ENCODE data around the gene ACAA1. TPM values are rescaled to one million over a fixed set of nuclear protein-coding genes. Genes with fewer than 3 reads are reported as not detected.

Gene ACAA1
- total RNA-seq, 1 experiment from 2014 or later, result 76.4 TPM

DNA sequence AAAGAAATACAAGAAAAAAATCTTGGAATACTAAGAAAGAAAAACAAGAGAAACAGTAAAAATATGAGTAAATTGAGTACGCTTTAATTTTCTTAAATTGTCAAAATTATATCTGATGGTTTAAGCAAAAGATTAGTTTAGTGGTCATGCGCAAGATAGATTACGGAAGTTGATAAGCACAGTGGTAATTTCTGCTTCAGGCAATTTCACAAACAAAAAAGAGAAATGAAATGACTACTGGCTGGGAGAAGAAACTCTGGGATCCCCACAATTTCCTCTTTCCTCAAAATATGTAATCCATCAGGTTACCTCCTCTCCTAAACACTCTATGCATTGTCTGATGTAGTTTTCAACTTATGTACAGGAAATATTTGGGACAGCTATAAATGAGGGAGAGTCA lies 10.5 kb upstream of the ACAA1 start:
- H3F3A ChIP-seq (ENCODE audit: low read length, unreplicated experiment), result no peaks in the 10 kb centered on the region
- H3K9me2 ChIP-seq (replicated peaks; ENCODE audit: low read length), result no peaks in the 10 kb centered on the region
- ATAC-seq (no peak), DNase-seq (no peak)
- H4K20me1 ChIP-seq (ENCODE audit: low read length), result no peaks in the 10 kb centered on the region
- no peak overlapping the region for H3K27ac ChIP-seq (ENCODE audit: low read length)
- no TSS peak for BruUV-seq (replicated peaks)
- H3K79me2 ChIP-seq (ENCODE audit: low read length), result no peaks in the 10 kb centered on the region
- TF ChIP-seq EZH2phosphoT487 (IDR thresholded peaks at IDR 0.05; ENCODE audit: borderline replicate concordance, low read length) (no peak), EZH2 (IDR thresholded peaks at IDR 0.05; ENCODE audit: low read length, unreplicated experiment) (no peak)
- TF ChIP-seq, protein P1, sequence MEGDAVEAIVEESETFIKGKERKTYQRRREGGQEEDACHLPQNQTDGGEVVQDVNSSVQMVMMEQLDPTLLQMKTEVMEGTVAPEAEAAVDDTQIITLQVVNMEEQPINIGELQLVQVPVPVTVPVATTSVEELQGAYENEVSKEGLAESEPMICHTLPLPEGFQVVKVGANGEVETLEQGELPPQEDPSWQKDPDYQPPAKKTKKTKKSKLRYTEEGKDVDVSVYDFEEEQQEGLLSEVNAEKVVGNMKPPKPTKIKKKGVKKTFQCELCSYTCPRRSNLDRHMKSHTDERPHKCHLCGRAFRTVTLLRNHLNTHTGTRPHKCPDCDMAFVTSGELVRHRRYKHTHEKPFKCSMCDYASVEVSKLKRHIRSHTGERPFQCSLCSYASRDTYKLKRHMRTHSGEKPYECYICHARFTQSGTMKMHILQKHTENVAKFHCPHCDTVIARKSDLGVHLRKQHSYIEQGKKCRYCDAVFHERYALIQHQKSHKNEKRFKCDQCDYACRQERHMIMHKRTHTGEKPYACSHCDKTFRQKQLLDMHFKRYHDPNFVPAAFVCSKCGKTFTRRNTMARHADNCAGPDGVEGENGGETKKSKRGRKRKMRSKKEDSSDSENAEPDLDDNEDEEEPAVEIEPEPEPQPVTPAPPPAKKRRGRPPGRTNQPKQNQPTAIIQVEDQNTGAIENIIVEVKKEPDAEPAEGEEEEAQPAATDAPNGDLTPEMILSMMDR (conservative IDR thresholded peaks at IDR 0.05; ENCODE audit: low read depth, low read length), result no peak
- H2AFZ ChIP-seq (ENCODE audit: low read length), result no peak overlapping the region
- no peak overlapping the region for H3K4me3 ChIP-seq (ENCODE audit: low read length)
- no peak overlapping the region for H3K4me2 ChIP-seq (ENCODE audit: low read length)
- H3K27me3 ChIP-seq (ENCODE audit: low read length), result no peaks in the 10 kb centered on the region
- CTCF ChIA-PET, result no interaction called here
- peaks cover 18% of the 10 kb centered on the region for H3K4me1 ChIP-seq (ENCODE audit: insufficient read depth, low read length)
- POLR2A ChIA-PET (ENCODE audit: unreplicated experiment), result no interaction called here
- intact Hi-C loops (cut with micrococcal nuclease), result no loop called here
- H3K9me3 ChIP-seq (ENCODE audit: low read length), result no peaks in the 10 kb centered on the region
- no peaks in the 10 kb centered on the region for H3K36me3 ChIP-seq (ENCODE audit: low read depth, low read length)
- H3K9ac ChIP-seq (ENCODE audit: low read length), result no peak overlapping the region

DNA sequence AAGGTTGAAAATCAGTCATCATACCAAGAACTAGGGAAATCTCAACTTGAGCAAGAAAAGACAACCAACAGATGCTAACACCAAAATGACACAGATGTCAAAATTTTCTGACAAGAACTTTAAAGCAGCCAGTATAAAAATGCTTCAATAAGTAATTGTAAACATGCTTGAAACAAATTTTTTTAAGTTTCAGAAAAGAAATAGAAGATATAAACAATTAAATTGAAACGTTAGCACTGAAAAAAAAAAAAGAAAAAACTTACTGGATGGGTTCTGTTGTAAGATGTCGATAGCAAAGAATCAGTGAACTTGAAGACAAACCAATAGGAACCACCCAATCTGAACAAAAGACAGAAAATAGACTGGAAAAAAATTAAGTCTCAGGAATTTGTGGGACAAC lies 9.6 kb upstream of the ACAA1 start:
- ChIA-PET POLR2A (ENCODE audit: unreplicated experiment) (no interaction called here), CTCF (no interaction called here)
- ATAC-seq (no peak), DNase-seq (no peak)
- peaks cover 19% of the 10 kb centered on the region for H3K4me1 ChIP-seq (ENCODE audit: insufficient read depth, low read length)
- TF ChIP-seq EZH2phosphoT487 (IDR thresholded peaks at IDR 0.05; ENCODE audit: borderline replicate concordance, low read length) (no peak), EZH2 (IDR thresholded peaks at IDR 0.05; ENCODE audit: low read length, unreplicated experiment) (no peak)
- TF ChIP-seq, protein P1 (conservative IDR thresholded peaks at IDR 0.05; ENCODE audit: low read depth, low read length), result no peak
- no peaks in the 10 kb centered on the region for H3K9me2 ChIP-seq (replicated peaks; ENCODE audit: low read length)
- H3K36me3 ChIP-seq (ENCODE audit: low read depth, low read length), result no peaks in the 10 kb centered on the region
- intact Hi-C loops (cut with micrococcal nuclease), result no loop called here
- H2AFZ ChIP-seq (ENCODE audit: low read length), result no peak overlapping the region
- no peaks in the 10 kb centered on the region for H4K20me1 ChIP-seq (ENCODE audit: low read length)
- no peak overlapping the region for H3K4me3 ChIP-seq (ENCODE audit: low read length)
- no TSS peak for BruUV-seq (replicated peaks)
- H3K79me2 ChIP-seq (ENCODE audit: low read length), result no peaks in the 10 kb centered on the region
- H3K9me3 ChIP-seq (ENCODE audit: low read length), result no peaks in the 10 kb centered on the region
- H3K9ac ChIP-seq (ENCODE audit: low read length), result no peak overlapping the region
- no peaks in the 10 kb centered on the region for H3F3A ChIP-seq (ENCODE audit: low read length, unreplicated experiment)
- no peak overlapping the region for H3K4me2 ChIP-seq (ENCODE audit: low read length)
- H3K27me3 ChIP-seq (ENCODE audit: low read length), result no peaks in the 10 kb centered on the region
- no peak overlapping the region for H3K27ac ChIP-seq (ENCODE audit: low read length)

DNA sequence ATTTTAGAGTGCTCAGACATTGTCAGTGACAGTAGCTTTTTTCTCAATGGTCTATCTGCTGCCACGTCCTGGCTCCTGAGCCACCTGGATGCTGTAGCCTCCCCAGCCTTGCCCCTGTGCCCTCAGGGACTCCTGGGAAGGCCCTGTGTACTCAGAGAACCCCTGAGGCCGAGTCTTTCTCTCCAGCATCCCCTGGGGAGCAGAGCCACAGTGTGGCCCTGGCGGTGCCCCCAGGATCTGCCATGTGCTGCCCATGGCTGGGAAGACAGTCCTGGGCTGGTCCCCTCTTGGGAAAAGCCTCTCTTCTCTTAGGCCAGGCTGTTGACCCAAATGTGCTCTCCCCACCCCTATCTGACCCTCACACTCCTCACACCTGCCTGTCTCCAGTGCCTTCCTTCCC lies 6.6 kb upstream of the ACAA1 start:
- no peak overlapping the region for H3K4me3 ChIP-seq (ENCODE audit: low read length)
- ChIA-PET POLR2A (ENCODE audit: unreplicated experiment) (no interaction called here), CTCF (no interaction called here)
- no peak for TF ChIP-seq EZH2phosphoT487 (IDR thresholded peaks at IDR 0.05; ENCODE audit: borderline replicate concordance, low read length)
- no peak for TF ChIP-seq EZH2 (IDR thresholded peaks at IDR 0.05; ENCODE audit: low read length, unreplicated experiment)
- TF ChIP-seq, protein P1 (conservative IDR thresholded peaks at IDR 0.05; ENCODE audit: low read depth, low read length), result no peak
- peaks cover 38% of the 10 kb centered on the region for H3K4me1 ChIP-seq (ENCODE audit: insufficient read depth, low read length)
- no peaks in the 10 kb centered on the region for H3F3A ChIP-seq (ENCODE audit: low read length, unreplicated experiment)
- no peak overlapping the region for H2AFZ ChIP-seq (ENCODE audit: low read length)
- no peaks in the 10 kb centered on the region for H3K9me2 ChIP-seq (replicated peaks; ENCODE audit: low read length)
- DNase-seq, result no peak
- H3K27ac ChIP-seq (ENCODE audit: low read length), result no peak overlapping the region
- H3K9ac ChIP-seq (ENCODE audit: low read length), result no peak overlapping the region
- no peaks in the 10 kb centered on the region for H3K9me3 ChIP-seq (ENCODE audit: low read length)
- no peaks in the 10 kb centered on the region for H3K27me3 ChIP-seq (ENCODE audit: low read length)
- no TSS peak for BruUV-seq (replicated peaks)
- H3K79me2 ChIP-seq (ENCODE audit: low read length), result peaks cover 28% of the 10 kb centered on the region
- no peak overlapping the region for H3K4me2 ChIP-seq (ENCODE audit: low read length)
- H3K36me3 ChIP-seq (ENCODE audit: low read depth, low read length), result 0 out of 2 replicates have a peak, but pooled peaks cover 6% of the 10 kb centered on the region
- ATAC-seq, result no peak
- no peaks in the 10 kb centered on the region for H4K20me1 ChIP-seq (ENCODE audit: low read length)
- intact Hi-C loops (cut with micrococcal nuclease), result no loop called here

All from PC-3 (cell line).